DMS153 (cell line): ENCODE measurements around the gene CYP26C1.

Experiments
- DNase-seq: peaks from one replicate; lab custom pipeline; 2025; lab: John Stamatoyannopoulos, UW

Gene CYP26C1

DNA sequence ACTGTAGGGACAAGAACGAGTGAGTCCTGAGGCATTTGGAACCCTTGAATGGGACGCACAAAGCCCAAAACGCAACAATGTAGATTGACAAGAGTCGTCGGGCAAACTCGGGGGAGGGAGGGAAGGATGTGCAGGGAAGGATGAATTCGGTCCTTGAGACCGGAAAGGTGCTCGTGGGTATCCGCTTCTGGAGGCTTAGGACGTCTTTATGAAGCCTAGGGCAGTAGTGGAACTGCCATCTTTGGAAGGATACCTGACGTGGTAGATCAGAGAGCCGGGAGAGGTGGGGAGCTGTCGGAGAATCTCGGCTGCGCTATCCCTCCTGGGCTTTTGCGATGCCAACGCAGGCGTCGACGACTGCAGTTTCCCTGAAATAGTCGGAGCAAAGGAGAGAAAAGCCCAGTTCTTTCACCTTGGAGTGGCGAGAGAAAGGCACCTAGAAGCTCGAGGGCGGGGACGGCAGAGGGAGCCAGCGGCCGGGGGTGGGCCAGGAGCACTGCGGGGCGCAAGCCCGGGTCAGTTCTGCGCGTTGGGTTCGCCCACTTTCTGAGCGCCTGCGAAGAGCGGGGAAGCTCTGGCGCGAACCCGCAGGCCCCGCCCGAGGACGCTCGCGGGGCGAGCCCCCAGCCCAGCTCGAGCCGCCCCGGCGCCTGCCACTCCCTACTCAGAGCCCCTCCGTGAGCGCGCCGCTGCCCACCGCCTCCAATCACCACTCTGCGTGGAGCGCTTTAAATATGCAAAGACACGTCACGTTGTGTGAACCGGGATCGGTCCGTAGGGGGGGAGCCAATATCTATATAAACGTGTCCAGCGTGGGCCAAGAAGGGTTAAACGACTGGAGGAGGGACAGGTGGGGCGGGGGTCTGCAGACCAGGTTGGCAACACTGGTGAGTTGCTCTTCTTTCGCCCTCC lies at the start of gene CYP26C1:
Gene CYP26C1 (plus strand): TSS at position 824 of the 912 bp plus-strand sequence. CDS start 466 bp downstream, outside the sequence.
- no peak for DNase-seq

- DNase-seq = no peak
Observed at GRCh38 chr10:93015722-93016121, 44.9 kb upstream of the CYP26C1 start.

- no peak for DNase-seq
Observed at GRCh38 chr10:93023013-93023650, 37.5 kb upstream of the CYP26C1 start.

- DNase-seq = no peak
Observed at GRCh38 chr10:93026072-93026471, 34.5 kb upstream of the CYP26C1 start.

DNA sequence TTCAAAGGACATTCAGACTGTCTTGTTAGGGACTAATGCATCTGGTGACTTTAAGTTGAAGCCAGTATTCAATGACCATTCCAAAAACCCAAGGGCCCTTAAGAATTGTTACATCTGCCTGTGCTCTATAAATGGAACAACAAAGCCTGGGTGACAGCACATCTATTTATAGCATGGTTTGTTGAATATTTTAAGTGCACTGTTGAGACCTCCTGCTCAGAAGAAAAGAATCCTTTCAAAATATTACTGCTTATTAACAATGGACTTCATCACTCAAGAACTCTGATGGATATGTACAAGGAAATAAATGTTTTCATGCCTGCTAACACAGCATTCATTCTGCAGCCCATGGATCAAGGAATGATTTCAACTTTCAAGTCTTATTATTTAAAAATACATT lies 33.1 kb upstream of the CYP26C1 start:
- no peak for DNase-seq

DNA sequence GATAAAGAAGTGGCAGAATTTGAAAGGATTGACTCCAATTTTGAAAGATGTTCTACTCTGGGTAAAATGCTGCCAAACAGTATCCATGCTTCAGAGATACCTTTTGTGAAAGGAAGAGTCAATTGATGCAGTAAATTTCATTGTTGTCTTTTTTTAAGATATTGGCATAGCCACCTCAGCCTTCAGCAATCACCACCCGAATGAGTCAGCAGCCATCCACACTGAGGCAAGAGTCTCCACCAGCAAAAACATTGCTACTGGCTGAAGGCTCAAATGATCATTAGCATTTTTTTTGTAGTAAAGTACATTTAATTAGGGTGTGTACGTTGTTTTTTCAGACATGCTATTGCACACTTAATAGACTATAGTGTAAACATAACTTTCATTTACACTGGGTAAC lies 31.7 kb upstream of the CYP26C1 start:
- no peak for DNase-seq

GRCh38 chr10:93030409-93030808 lies 30.2 kb upstream of the CYP26C1 start:
- DNase-seq = no peak

DNA sequence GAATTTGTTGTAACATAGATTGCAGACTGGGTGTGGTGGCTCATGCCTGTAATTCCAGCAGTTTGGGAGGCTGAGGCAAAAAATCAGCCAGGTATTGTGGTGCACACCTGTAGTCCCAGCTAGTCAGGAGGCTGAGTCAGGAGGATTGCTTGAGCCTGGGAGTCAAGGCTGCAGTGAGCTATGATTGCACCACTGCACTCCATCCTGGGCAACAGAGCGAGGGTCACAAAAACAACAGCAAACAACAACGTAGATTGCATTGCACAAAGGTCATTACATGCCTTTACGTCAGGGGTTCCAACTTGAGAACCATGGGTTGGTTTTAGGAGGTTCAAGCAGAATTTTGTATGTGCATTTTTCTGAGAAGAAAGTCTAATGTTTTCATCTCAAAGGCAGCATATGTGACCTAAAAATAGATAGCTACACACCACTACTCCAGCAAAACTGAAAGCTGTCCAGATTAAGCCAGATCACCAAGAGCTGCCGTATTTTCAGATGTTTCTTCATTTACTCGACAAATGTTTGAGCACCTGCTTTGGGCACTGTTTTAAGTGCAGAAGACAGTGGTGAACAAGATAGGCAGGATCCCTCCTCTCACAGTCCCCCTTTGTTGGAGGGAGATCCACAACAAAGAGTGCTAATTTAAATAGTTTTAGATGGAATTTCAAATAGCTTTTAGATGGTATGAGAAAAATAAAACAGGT lies 28.3 kb upstream of the CYP26C1 start:
- DNase-seq = no peak

DNA sequence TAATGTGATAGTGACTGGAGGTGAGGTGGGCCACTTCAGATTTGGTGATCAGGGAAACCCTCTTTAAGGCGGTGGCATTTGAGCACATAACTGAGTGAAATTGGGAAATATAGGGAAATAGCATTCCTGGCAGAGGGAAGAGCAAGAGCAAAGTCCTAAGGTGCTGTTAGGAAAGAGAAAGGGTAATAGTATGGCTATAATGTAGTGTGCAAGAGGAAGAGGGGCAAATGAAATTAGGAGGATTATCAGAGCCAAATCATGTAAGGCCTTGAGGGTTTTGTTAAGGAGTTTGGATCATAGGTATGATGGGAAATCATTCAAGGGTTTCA lies 27.8 kb upstream of the CYP26C1 start:
- no peak for DNase-seq

DNA sequence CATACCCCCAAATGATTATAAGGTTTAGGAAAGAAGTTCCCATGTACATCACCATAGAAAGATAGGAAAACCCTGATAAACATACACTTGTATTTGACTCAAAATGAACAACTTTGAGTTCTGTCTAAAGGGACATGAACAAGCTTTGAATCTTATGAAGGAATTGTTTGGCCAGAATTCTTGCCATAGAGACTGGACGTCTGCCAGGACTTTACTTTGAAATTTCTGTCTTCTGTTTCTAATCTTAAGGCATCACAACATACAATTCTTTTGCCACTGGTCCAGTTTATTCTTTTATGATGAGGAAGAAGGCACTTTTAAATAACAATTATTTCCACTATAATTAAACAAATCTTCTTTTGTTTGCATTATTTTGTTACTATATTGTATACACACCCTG lies 26.2 kb upstream of the CYP26C1 start:
- DNase-seq = no peak

DNA sequence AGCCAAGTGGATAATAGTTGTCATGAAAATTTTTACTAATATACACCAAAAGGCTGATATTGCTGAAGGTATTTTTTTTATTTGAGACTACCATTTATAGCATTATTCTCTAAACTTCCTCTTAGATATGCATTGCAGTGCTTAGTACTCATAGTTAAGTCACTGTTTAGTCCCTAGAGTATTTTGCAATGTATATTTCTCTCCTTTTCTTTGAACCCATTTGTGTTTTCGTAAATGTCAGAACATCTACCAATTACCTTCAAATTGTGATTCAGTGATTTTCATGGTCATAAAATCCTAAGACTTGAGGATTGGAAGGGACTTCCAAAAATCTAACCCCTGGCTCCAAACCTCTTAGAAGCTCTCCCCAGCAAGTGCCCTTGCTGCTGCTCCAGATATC lies 21.5 kb upstream of the CYP26C1 start:
- no peak for DNase-seq

DNA sequence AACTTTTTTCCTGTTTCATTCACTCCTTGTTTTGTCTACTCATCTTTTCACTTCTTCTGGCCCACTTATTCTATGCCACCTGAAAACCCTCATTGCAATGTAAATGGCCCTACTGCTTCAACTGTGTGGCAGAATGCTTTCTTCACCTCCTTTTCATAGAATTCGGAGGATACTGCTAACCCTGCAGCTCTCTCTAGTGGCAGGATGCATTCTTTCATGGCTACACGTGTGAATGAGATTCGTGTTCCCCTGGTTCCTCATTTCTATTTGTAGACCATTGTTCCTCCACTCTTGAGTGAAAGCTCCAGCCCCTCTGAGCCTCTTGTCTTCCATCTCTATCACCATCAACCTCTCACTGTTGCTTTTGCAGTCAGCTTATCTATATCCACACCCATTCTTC lies 20.9 kb upstream of the CYP26C1 start:
- DNase-seq = no peak

DNA sequence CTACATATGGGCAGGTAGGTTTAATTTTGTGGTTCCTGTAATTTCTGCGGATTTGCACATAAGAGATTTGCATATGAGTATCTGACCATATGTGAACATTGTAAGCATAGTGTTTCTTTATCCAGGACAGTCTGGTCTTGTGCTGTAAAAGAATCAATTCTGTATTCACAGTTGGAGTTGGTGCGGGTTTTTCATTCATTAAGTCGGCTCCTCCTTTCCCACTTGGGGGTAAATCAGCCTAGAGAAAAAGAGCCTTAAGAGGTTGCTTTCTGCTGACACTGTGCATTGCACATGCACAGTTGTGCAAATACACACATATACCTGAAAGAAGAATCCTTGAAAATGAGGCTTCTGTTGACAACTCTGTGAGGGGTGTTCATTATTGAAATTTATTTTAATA lies 6.1 kb upstream of the CYP26C1 start:
- DNase-seq = no peak

GRCh38 chr10:93058139-93058538 lies 2.5 kb upstream of the CYP26C1 start:
- DNase-seq = no peak

DNA sequence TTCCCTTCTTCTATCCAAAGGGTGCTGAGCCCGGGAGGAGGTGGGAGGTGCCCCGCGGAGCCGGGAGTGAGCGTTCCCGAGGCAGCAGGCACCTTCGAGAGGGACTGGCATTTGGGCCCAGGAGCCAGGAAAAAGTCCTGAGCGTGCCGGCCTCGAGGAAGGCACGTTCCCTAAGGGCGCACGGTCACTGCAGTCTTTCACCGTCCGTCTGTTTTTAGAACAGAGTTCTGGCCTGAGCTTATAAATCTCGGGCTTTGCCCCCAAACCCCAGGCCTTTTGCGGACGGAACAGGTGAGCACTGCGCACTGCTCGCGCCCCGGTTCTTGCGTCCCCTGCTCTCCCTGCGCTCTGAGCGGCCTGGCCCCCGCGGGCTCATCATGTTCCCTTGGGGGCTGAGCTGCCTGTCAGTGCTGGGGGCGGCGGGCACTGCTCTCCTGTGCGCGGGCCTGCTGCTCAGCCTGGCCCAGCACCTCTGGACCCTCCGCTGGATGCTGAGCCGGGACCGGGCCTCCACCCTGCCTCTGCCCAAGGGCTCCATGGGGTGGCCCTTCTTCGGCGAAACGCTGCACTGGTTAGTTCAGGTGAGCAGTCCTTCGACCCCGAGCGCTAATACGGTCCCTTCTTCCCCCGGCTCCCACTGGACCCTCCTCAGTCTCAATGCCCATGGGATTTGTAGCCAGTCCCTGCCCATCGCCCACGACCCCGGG lies 442 bp downstream of the CYP26C1 start:
- no peak for DNase-seq

- DNase-seq = no peak
Observed at GRCh38 chr10:93061594-93062513, 1.3 kb downstream of the CYP26C1 start.

GRCh38 chr10:93062514-93063143 lies 2.0 kb downstream of the CYP26C1 start:
- no peak for DNase-seq

- DNase-seq = no peak
Observed at GRCh38 chr10:93063144-93063976, 2.8 kb downstream of the CYP26C1 start.

DNA sequence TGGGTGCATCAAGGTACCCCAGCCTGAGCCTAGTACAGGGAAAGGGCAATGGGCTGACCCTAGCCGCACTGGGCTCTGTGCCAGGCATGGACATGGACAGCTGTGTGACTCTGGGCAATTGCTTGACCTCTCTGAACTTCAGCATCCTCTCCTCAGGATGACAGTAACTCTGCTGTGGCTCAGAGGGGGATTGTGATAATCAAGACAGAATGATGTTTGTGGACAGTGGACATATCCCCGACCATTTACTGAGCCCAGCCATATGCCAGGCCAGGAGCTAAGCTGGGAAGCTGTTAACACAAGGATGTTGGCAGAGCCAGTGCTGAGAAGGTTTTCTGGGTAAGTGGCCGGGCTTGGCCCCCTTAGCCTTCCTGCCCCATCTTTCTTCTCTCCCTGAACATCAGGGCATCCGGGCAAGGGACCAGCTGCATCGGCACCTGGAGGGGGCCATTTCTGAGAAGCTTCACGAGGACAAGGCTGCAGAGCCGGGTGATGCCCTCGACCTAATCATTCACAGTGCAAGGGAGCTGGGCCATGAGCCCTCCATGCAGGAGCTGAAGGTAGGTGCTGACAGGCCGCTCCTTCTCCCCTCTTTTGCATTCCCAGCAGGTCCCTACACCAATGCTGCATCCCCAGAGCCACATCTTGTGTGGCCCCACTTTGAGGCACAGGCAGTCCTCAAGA lies 3.5 kb downstream of the CYP26C1 start:
- DNase-seq = no peak
